WTC11 (cell line): ENCODE results near the gene ADGRB3. TPM values are rescaled to one million over a fixed set of nuclear protein-coding genes. Genes with fewer than 3 reads are reported as not detected.

Source experiments
- ATAC-seq: fragments of 200-7000 bp; cut with Tn5 transposase; 2 replicates; pipeline ENCODE4 v1.10.0; 2021; ENCODE audit warnings: mild to moderate bottlenecking, moderate library complexity
- CTCF ChIA-PET: fragments of 300-600 bp; sonication (Branson Sonifier 250); formaldehyde crosslinking; loops from one replicate; lab custom pipeline; 2021; ENCODE audit warnings: antibody characterized with exemption; lab: Charles Lee
- POLR2A ChIA-PET: fragments of 350-600 bp; sonication (Branson Sonifier 250); formaldehyde crosslinking; loops from one replicate; lab custom pipeline; 2021; ENCODE audit warnings: antibody characterized with exemption; lab: Charles Lee
- DNase-seq: peaks from one replicate; pipeline ENCODE4 v3.0.0; 2021; ENCODE audit warnings: low spot score
- H3K27ac Mint-ChIP-seq: 2 replicates; pipeline ENCODE4 v1.8.0; 2021; ENCODE audit warnings: mixed read lengths
- H3K27me3 Mint-ChIP-seq: 2 replicates; pipeline ENCODE4 v1.8.0; 2021; ENCODE audit warnings: low read depth, mild to moderate bottlenecking, moderate library complexity, mixed read lengths
- H3K36me3 Mint-ChIP-seq: 2 replicates; pipeline ENCODE4 v1.8.0; 2021; ENCODE audit warnings: mixed read lengths
- H3K4me1 Mint-ChIP-seq: 2 replicates; pipeline ENCODE4 v1.8.0; 2022; ENCODE audit warnings: mixed read lengths
- H3K4me3 Mint-ChIP-seq: 2 replicates; pipeline ENCODE4 v1.8.0; 2021; ENCODE audit warnings: mild to moderate bottlenecking, moderate library complexity, mixed read lengths
- H3K9me3 Mint-ChIP-seq: 2 replicates; pipeline ENCODE4 v1.8.0; 2021; ENCODE audit warnings: mixed read lengths
- CBFB ChIP-seq: sonication (generic); formaldehyde crosslinking; IDR thresholded peaks from 2 replicates; pipeline ENCODE4 v1.8.1; 2022; ENCODE audit warnings: mild to moderate bottlenecking, low read depth, missing genetic modification reagents
- E2F4 ChIP-seq: sonication (generic); formaldehyde crosslinking; IDR thresholded peaks from 2 replicates; pipeline ENCODE4 v1.8.1; 2022; ENCODE audit warnings: low read depth, mild to moderate bottlenecking, moderate library complexity, missing genetic modification reagents, borderline replicate concordance
- EMX1 ChIP-seq: fragments of 250-450 bp; sonication (Bioruptor Pico); IDR thresholded peaks from 2 replicates; pipeline ENCODE4 v1.8.0; 2021; ENCODE audit warnings: mild to moderate bottlenecking
- GRHL2 ChIP-seq: fragments of 250-450 bp; sonication (Bioruptor Pico); IDR thresholded peaks from 2 replicates; pipeline ENCODE4 v1.8.0; 2022; ENCODE audit warnings: mild to moderate bottlenecking, moderate library complexity; ENCODE audit not compliant: insufficient replicate concordance, severe bottlenecking
- MAX ChIP-seq: sonication (generic); formaldehyde crosslinking; IDR thresholded peaks from 2 replicates; pipeline ENCODE4 v1.8.0; 2022; ENCODE audit warnings: mild to moderate bottlenecking, missing genetic modification reagents
- NFATC4 ChIP-seq: fragments of 250-450 bp; sonication (Bioruptor Pico); IDR thresholded peaks from 2 replicates; pipeline ENCODE4 v1.9.0; 2021; ENCODE audit warnings: mild to moderate bottlenecking
- NFE2L1 ChIP-seq: sonication (generic); formaldehyde crosslinking; IDR thresholded peaks from 2 replicates; pipeline ENCODE4 v1.8.1; 2023; ENCODE audit warnings: missing genetic modification reagents
- NR1H2 ChIP-seq: sonication (generic); formaldehyde crosslinking; IDR thresholded peaks from 2 replicates; pipeline ENCODE4 v1.9.0; 2021; ENCODE audit warnings: mild to moderate bottlenecking, moderate library complexity, missing genetic modification reagents
- PRDM15 ChIP-seq: sonication (generic); formaldehyde crosslinking; IDR thresholded peaks from 2 replicates; pipeline ENCODE4 v1.8.0; 2022; ENCODE audit warnings: missing genetic modification reagents
- PRRX2 ChIP-seq: fragments of 250-450 bp; sonication (Bioruptor Pico); IDR thresholded peaks from 2 replicates; pipeline ENCODE4 v1.8.0; 2021; ENCODE audit warnings: mild to moderate bottlenecking
- RORB ChIP-seq: fragments of 250-450 bp; sonication (Bioruptor Pico); IDR thresholded peaks from 2 replicates; pipeline ENCODE4 v1.9.0; 2021; ENCODE audit warnings: mild to moderate bottlenecking
- ZNF121 ChIP-seq: sonication (generic); formaldehyde crosslinking; IDR thresholded peaks from 2 replicates; pipeline ENCODE4 v1.8.0; 2023; ENCODE audit warnings: missing genetic modification reagents
- ZNF532 ChIP-seq: fragments of 250-450 bp; sonication (Bioruptor Pico); IDR thresholded peaks from 2 replicates; pipeline ENCODE4 v1.9.0; 2021; ENCODE audit warnings: mild to moderate bottlenecking, borderline replicate concordance
- ZNF671 ChIP-seq: fragments of 250-450 bp; sonication (Bioruptor Pico); IDR thresholded peaks from 2 replicates; pipeline ENCODE4 v1.8.0; 2021; ENCODE audit warnings: mild to moderate bottlenecking
- total RNA-seq: library from RNA; stranded (reverse); gene quantifications from 3 replicates; pipeline ENCODE4 v1.2.3, GENCODE V29; 2021
- TF ChIP-seq, protein P1 (sequence below): fragments of 250-450 bp; sonication (Bioruptor Pico); IDR thresholded peaks from 2 replicates; pipeline ENCODE4 v1.9.0; 2021; ENCODE audit warnings: moderate library complexity, mild to moderate bottlenecking, inconsistent platforms, borderline replicate concordance
- TF ChIP-seq, protein P2 (sequence below): fragments of 200-600 bp; IDR thresholded peaks from 2 replicates; pipeline ENCODE4 v1.8.0; 2022; ENCODE audit warnings: antibody characterized with exemption
- TF ChIP-seq, protein P3 (sequence below): fragments of 250-450 bp; sonication (Bioruptor Pico); IDR thresholded peaks from 2 replicates; pipeline ENCODE4 v1.9.0; 2021; ENCODE audit warnings: mild to moderate bottlenecking

ADGRB3 gene
- total RNA-seq, 1 experiment from 2014 or later, result 1.9 TPM

- Mint-ChIP-seq H3K27me3 (no peaks in the 10 kb centered on the region), H3K9me3 (no peaks in the 10 kb centered on the region), H3K4me3 (no peak overlapping the region), H3K4me1 (peaks cover 5% of the 10 kb centered on the region), H3K27ac (no peak overlapping the region), H3K36me3 (no peaks in the 10 kb centered on the region)
- DNase-seq (no peak), ATAC-seq (no peak)
- ChIA-PET CTCF (no interaction called here), POLR2A (interaction anchor here (0.5 kb wide), 1 partner anchor 1123 kb away, joined by 7 read pairs; no protein-coding TSS in a partner anchor)
- no peak for TF ChIP-seq RORB (CRISPR knock-in tag)
Measured at GRCh38 chr6:68729377-68729903, 94.4 kb downstream of the ADGRB3 start.

DNA sequence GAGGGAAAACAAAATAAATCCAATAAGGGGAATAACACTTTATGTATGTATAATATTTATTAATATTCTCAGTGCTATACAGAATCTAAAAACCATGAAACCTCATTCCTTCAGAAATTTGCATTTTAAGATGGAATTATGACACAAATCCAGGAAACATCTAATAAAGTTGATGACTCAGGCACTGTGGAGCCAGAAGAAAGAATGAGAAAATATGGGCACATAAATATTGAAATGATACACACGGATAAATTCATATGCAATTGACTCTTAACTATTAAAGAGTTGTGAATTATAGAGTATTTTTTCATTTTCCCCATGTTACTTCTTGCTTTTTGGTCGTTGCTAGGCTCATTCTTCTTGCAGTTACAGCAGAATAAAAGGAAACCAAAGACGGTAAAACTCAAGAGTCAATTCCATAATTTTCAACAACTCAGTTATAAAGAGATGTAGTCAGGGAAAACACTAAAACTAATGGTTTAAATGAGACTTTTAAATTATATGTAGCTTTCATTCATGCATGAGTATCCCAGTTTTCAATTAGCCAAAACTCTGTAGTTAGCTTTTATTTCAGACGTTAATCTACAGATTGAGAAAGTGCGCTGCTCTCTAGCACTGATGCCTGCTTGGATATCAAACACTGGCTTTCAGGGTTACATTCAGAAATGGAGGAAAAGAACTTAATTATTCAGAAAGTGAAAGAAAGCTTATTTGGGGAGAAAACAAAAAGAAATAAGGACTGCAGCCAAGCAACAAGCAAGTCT is 95.4 kb downstream of the ADGRB3 start:
- TF ChIP-seq, protein P1, sequence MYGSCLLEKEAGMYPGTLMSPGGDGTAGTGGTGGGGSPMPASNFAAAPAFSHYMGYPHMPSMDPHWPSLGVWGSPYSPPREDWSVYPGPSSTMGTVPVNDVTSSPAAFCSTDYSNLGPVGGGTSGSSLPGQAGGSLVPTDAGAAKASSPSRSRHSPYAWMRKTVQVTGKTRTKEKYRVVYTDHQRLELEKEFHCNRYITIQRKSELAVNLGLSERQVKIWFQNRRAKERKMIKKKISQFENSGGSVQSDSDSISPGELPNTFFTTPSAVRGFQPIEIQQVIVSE (CRISPR knock-in tag), result no peak
- TF ChIP-seq NFE2L1 (CRISPR knock-in tag) (no peak), PRRX2 (CRISPR knock-in tag) (no peak), NR1H2 (CRISPR knock-in tag) (no peak), GRHL2 (CRISPR knock-in tag) (no peak), EMX1 (CRISPR knock-in tag) (no peak), NFATC4 (CRISPR knock-in tag) (no peak), E2F4 (no peak), ZNF671 (CRISPR knock-in tag) (no peak)
- no peaks in the 10 kb centered on the region for H3K9me3 Mint-ChIP-seq
- H3K36me3 Mint-ChIP-seq, result no peaks in the 10 kb centered on the region
- DNase-seq, result no peak
- H3K27ac Mint-ChIP-seq, result no peak overlapping the region
- POLR2A ChIA-PET, result no interaction called here
- H3K4me1 Mint-ChIP-seq, result peaks cover 9% of the 10 kb centered on the region
- H3K4me3 Mint-ChIP-seq, result no peak overlapping the region
- ATAC-seq, result no peak
- CTCF ChIA-PET, result no interaction called here
- no peaks in the 10 kb centered on the region for H3K27me3 Mint-ChIP-seq

DNA sequence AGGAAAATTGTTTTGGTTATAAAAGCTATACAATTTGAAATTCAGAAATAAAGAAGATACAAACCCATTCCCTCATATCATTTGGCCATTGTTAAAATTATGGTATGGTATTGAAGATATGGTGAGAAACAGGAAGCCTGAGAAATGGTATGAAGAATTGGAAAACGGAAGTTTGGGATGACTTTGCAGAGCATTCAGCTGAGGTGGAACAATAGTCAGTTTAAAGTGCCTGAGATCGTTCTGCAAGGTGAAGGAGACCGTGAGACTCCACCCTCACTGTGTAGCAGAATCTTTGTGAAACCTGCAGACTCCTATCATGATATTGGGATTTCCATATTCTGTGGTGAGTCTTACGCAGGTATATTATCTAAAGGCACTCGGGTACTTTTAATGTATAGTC is 97.3 kb downstream of the ADGRB3 start:
- Mint-ChIP-seq H3K4me3 (no peak overlapping the region), H3K36me3 (no peaks in the 10 kb centered on the region)

More for the DNA sequence above, 97.3 kb downstream of the ADGRB3 start:
- Mint-ChIP-seq H3K27me3 (no peaks in the 10 kb centered on the region), H3K4me1 (peaks cover 9% of the 10 kb centered on the region), H3K27ac (no peak overlapping the region), H3K9me3 (no peaks in the 10 kb centered on the region)
- ChIA-PET CTCF (no interaction called here), POLR2A (no interaction called here)
- DNase-seq (no peak), ATAC-seq (no peak)
- TF ChIP-seq ZNF121 (CRISPR knock-in tag) (no peak), PRDM15 (CRISPR knock-in tag) (no peak), CBFB (no peak), ZNF532 (no peak), MAX (no peak)
- TF ChIP-seq, protein P2, sequence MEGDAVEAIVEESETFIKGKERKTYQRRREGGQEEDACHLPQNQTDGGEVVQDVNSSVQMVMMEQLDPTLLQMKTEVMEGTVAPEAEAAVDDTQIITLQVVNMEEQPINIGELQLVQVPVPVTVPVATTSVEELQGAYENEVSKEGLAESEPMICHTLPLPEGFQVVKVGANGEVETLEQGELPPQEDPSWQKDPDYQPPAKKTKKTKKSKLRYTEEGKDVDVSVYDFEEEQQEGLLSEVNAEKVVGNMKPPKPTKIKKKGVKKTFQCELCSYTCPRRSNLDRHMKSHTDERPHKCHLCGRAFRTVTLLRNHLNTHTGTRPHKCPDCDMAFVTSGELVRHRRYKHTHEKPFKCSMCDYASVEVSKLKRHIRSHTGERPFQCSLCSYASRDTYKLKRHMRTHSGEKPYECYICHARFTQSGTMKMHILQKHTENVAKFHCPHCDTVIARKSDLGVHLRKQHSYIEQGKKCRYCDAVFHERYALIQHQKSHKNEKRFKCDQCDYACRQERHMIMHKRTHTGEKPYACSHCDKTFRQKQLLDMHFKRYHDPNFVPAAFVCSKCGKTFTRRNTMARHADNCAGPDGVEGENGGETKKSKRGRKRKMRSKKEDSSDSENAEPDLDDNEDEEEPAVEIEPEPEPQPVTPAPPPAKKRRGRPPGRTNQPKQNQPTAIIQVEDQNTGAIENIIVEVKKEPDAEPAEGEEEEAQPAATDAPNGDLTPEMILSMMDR, result no peak
- TF ChIP-seq, protein P3, sequence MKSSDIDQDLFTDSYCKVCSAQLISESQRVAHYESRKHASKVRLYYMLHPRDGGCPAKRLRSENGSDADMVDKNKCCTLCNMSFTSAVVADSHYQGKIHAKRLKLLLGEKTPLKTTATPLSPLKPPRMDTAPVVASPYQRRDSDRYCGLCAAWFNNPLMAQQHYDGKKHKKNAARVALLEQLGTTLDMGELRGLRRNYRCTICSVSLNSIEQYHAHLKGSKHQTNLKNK, result no peak
